ENCODE results near the gene TRUB1.

The TRUB1 gene

DNA sequence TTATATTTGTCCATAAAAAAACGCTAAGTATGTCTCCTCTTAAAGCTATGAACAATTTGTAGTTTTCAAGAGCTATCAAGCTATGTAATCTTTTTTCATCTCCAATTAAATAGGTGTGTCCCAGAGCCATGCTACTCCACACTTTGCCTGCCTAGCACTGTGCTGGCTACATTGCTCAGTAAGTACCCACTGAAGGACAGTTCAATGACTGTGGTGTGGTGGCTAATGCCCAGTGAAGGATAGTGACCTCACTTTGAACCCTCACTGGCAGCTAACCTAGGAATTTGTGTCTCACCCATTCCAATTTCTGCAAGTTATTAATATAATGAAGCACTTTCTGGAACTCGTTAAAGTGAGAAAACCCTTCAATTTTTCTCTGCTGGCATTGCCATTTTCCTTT lies 14.4 kb upstream of the TRUB1 start:
- Histone ChIP-seq H3K27ac (ENCODE audit: insufficient read depth in 1 of 2, low read depth in 1 of 2, low read length in 2 of 2, poor library complexity in 1 of 2, severe bottlenecking in 2 of 2) (no peak overlapping the region), H3K27me3 (replicated peaks in 2 of 5; ENCODE audit: control insufficient read depth in 4 of 5, insufficient read depth in 5 of 5, low read length in 4 of 5) (peaks cover 0 to 3% (median 0%) of the 10 kb centered on the region in 5 experiments), H3K4me1 (ENCODE audit: control extremely low read depth in 1 of 4, control insufficient read depth in 4 of 4, insufficient read depth in 4 of 4, low read length in 3 of 4) (no peaks in the 10 kb centered on the region), H3K36me3 (ENCODE audit: control insufficient read depth in 4 of 4, insufficient read depth in 4 of 4, low read length in 3 of 4) (no peaks in the 10 kb centered on the region), H3K9me3 (ENCODE audit: control extremely low read depth in 1 of 5, control insufficient read depth in 4 of 5, insufficient read depth in 2 of 5, low read depth in 1 of 5, low read length in 4 of 5) (no peaks in the 10 kb centered on the region), H3K4me3 (ENCODE audit: control insufficient read depth in 1 of 7, extremely low read depth in 1 of 7, insufficient read depth in 4 of 7, low read depth in 2 of 7, low read length in 6 of 7) (no peak overlapping the region)
- POLR2A ChIA-PET = no interaction called here
- 82% methylated on average over 2 of the region's 2 CpGs for WGBS (ENCODE audit: insufficient coverage)
- CTCF ChIA-PET = interaction anchor here (0.6 to 2.2 kb wide), 3 partner anchors 11 to 174 kb away, joined by 3 to 7 read pairs (median 6); no protein-coding TSS in a partner anchor
- no peak for DNase-seq

DNA sequence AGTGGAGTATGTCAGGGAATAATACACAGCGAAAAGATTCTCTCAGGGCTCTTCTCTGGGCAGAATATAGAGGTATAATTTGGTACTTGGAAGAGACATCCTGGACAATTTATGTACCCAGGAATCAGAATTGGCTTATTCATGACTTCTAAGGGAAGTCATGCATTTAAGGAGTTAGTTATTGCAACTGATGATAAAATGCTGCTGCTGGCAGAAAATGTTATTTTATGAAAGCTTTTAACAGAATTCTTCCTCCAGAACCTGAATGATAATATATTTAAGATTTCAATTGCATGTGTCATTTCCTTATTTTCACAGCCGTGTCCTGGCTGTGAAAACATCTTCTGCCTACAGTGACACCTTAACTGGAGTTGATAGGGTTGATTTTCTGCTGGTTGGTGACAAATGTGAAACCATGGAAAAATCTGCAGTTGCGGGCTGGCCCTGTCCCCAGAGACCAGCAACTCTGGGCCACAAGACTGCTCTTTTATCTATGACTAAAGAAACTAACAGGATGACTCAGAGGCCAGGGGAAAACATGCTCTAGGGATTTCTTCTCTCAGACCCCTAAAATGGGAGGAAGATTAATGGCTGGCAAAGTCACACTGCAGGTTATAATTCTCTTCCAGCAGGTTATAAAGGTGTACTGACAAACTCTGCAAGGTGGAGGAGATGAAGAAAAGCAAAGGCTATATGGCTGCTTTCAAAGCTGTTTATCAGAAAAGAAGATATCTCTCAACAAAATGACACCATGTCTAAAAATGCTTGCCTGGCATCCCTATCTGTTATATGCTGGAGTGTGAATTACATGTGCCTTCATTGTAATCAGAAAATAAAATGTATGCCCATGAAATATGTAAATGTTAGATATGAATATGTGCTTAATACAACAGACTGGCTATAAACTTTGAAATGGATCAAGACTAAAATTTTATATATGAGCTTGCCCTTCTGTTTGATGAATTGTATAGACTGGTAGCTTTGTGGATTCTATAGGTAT lies 12.1 kb upstream of the TRUB1 start:
- no peaks in the 10 kb centered on the region for H3K36me3 ChIP-seq (ENCODE audit: control insufficient read depth in 4 of 4, insufficient read depth in 4 of 4, low read length in 3 of 4)
- DNase-seq = peak; percentile 8 to 64 (median 43)

DNA sequence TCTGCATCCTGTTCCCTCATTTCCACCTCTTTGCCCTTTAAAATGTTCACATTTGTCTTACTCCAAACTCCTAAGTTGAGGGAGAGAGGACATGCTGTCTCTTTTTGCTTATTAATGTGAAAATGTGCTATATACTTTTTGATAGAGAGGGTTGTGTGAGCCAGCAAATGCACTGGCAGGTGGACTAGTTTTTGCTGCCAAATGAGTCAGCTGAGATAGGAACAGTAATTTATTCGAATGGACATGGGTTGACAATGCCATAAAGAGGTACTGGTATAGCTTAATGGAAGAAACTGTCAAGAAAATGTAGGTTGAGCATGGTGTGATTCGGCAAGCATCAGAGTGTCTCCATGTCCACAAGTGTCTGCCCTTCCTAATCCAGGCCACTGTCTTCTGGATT lies 9.2 kb upstream of the TRUB1 start:
- H3K36me3 ChIP-seq (ENCODE audit: control insufficient read depth in 4 of 4, insufficient read depth in 4 of 4, low read length in 3 of 4) = no peaks in the 10 kb centered on the region
- H3K4me3 ChIP-seq (ENCODE audit: control insufficient read depth in 1 of 7, extremely low read depth in 1 of 7, insufficient read depth in 4 of 7, low read depth in 2 of 7, low read length in 6 of 7) = no peak overlapping the region
- H3K9me3 ChIP-seq (ENCODE audit: control extremely low read depth in 1 of 5, control insufficient read depth in 4 of 5, insufficient read depth in 2 of 5, low read depth in 1 of 5, low read length in 4 of 5) = peaks cover 0 to 8% (median 4%) of the 10 kb centered on the region in 5 experiments
- WGBS (ENCODE audit: insufficient coverage) = 86% methylated on average over 1 of the region's 2 CpGs
- H3K4me1 ChIP-seq (ENCODE audit: control extremely low read depth in 1 of 4, control insufficient read depth in 4 of 4, insufficient read depth in 4 of 4, low read length in 3 of 4) = no peaks in the 10 kb centered on the region
- H3K27me3 ChIP-seq (replicated peaks in 2 of 5; ENCODE audit: control insufficient read depth in 4 of 5, insufficient read depth in 5 of 5, low read length in 4 of 5) = peaks cover 0 to 3% (median 0%) of the 10 kb centered on the region in 5 experiments
- H3K27ac ChIP-seq (ENCODE audit: insufficient read depth in 1 of 2, low read depth in 1 of 2, low read length in 2 of 2, poor library complexity in 1 of 2, severe bottlenecking in 2 of 2) = no peak overlapping the region
- DNase-seq = no peak
- ChIA-PET POLR2A (no interaction called here), CTCF (no interaction called here)

More for the DNA sequence above, 12.1 kb upstream of the TRUB1 start:
- 87% methylated on average over 3 of the region's 3 CpGs for WGBS (ENCODE audit: insufficient coverage)
- Histone ChIP-seq H3K27me3 (replicated peaks in 2 of 5; ENCODE audit: control insufficient read depth in 4 of 5, insufficient read depth in 5 of 5, low read length in 4 of 5) (peaks cover 0 to 3% (median 0%) of the 10 kb centered on the region in 5 experiments), H3K27ac (ENCODE audit: insufficient read depth in 1 of 2, low read depth in 1 of 2, low read length in 2 of 2, poor library complexity in 1 of 2, severe bottlenecking in 2 of 2) (no peak overlapping the region), H3K4me1 (ENCODE audit: control extremely low read depth in 1 of 4, control insufficient read depth in 4 of 4, insufficient read depth in 4 of 4, low read length in 3 of 4) (no peaks in the 10 kb centered on the region), H3K9me3 (ENCODE audit: control extremely low read depth in 1 of 5, control insufficient read depth in 4 of 5, insufficient read depth in 2 of 5, low read depth in 1 of 5, low read length in 4 of 5) (no peaks in the 10 kb centered on the region), H3K4me3 (ENCODE audit: control insufficient read depth in 1 of 7, extremely low read depth in 1 of 7, insufficient read depth in 4 of 7, low read depth in 2 of 7, low read length in 6 of 7) (no peak overlapping the region)
- ChIA-PET CTCF (interaction anchor here (0.9 to 1.4 kb wide), 2 partner anchors 9 to 12 kb away, joined by 3 read pairs; no protein-coding TSS in a partner anchor), POLR2A (no interaction called here)

DNA sequence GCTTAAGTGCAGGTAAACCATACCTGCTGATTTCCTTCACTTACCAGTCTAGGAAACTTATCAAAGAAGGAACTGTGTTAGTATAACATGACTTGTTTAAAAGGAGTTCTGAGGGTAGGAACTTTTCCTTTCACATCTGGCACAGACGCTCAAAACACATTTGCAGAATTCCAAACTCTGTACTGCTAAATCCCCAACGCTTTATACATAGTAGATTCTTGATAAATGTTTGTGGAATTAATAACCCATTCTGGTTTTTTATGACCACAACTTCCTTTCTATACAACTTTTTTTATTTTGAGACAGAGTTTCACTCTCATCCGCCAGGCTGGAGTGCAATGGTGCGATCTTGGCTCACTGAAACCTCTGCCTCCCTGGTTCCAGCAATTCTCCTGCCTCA lies 7.7 kb upstream of the TRUB1 start:
- Histone ChIP-seq H3K4me3 (ENCODE audit: control insufficient read depth in 1 of 7, extremely low read depth in 1 of 7, insufficient read depth in 4 of 7, low read depth in 2 of 7, low read length in 6 of 7) (no peak overlapping the region), H3K27me3 (replicated peaks in 2 of 5; ENCODE audit: control insufficient read depth in 4 of 5, insufficient read depth in 5 of 5, low read length in 4 of 5) (peaks cover 0 to 3% (median 0%) of the 10 kb centered on the region in 5 experiments), H3K4me1 (ENCODE audit: control extremely low read depth in 1 of 4, control insufficient read depth in 4 of 4, insufficient read depth in 4 of 4, low read length in 3 of 4) (no peaks in the 10 kb centered on the region), H3K27ac (ENCODE audit: insufficient read depth in 1 of 2, low read depth in 1 of 2, low read length in 2 of 2, poor library complexity in 1 of 2, severe bottlenecking in 2 of 2) (no peak overlapping the region), H3K36me3 (ENCODE audit: control insufficient read depth in 4 of 4, insufficient read depth in 4 of 4, low read length in 3 of 4) (no peaks in the 10 kb centered on the region), H3K9me3 (ENCODE audit: control extremely low read depth in 1 of 5, control insufficient read depth in 4 of 5, insufficient read depth in 2 of 5, low read depth in 1 of 5, low read length in 4 of 5) (peaks cover 0 to 8% (median 4%) of the 10 kb centered on the region in 5 experiments)
- POLR2A ChIA-PET = no interaction called here
- CTCF ChIA-PET = no interaction called here
- DNase-seq = no peak
- 86% methylated on average over 2 of the region's 4 CpGs for WGBS (ENCODE audit: insufficient coverage)

DNA sequence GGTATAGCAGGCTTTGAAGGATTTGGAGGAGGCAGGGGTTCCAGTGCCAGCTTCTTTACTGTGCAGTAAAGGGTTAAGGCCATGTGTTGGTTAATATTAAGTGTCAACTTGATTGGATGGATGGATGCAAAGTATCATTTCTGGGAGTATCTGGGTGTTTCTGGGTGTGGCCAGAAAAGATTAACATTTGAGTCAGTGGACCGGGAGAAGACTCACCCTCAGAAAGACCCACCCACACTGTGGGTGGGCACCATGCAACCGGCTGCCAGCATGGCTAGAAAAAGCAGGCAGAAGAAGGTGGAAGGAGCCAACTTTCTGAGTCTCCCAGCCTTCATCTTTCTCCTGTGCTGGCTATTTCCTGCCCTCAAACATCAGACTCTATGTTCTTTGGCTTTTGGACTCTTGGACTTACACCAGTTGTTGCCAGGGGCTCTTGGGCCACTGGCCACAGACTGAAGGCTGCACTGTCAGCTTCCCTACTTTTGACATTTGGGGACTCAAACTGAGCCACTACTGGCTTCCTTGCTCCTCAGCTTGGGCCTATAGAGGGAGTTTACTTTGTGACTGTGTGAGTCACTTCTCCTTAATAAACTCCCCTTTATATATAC lies 6.8 kb upstream of the TRUB1 start:
- Histone ChIP-seq H3K27ac (ENCODE audit: insufficient read depth in 1 of 2, low read depth in 1 of 2, low read length in 2 of 2, poor library complexity in 1 of 2, severe bottlenecking in 2 of 2) (no peak overlapping the region), H3K4me1 (ENCODE audit: control extremely low read depth in 1 of 4, control insufficient read depth in 4 of 4, insufficient read depth in 4 of 4, low read length in 3 of 4) (no peaks in the 10 kb centered on the region), H3K9me3 (ENCODE audit: control extremely low read depth in 1 of 5, control insufficient read depth in 4 of 5, insufficient read depth in 2 of 5, low read depth in 1 of 5, low read length in 4 of 5) (peaks cover 0 to 8% (median 4%) of the 10 kb centered on the region in 5 experiments), H3K36me3 (ENCODE audit: control insufficient read depth in 4 of 4, insufficient read depth in 4 of 4, low read length in 3 of 4) (no peaks in the 10 kb centered on the region), H3K27me3 (replicated peaks in 2 of 5; ENCODE audit: control insufficient read depth in 4 of 5, insufficient read depth in 5 of 5, low read length in 4 of 5) (no peaks in the 10 kb centered on the region), H3K4me3 (ENCODE audit: control insufficient read depth in 1 of 7, extremely low read depth in 1 of 7, insufficient read depth in 4 of 7, low read depth in 2 of 7, low read length in 6 of 7) (no peak overlapping the region)
- ChIA-PET CTCF (no interaction called here), POLR2A (no interaction called here)
- DNase-seq = no peak
- WGBS (ENCODE audit: insufficient coverage) = 100% methylated on average over 2 of the region's 2 CpGs

DNA sequence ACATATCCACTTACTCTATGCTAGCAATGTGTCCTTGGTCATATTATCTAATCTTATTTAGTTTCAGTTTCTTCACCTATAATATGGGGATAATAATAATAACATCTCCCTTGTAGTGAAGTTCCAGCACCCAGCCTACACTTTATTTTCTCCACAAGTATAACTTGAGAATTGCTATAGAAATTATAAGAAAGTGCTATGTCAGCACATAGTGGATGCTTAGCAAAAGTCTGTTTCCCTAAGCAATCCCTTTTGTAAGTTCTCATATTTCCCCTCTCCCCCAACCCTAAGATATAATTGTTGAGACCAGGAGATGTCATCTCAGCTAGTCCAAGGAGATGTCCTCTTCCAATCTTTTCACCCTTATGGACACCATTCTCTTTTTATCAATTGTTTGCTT lies 5.8 kb upstream of the TRUB1 start:
- Histone ChIP-seq H3K27ac (ENCODE audit: insufficient read depth in 1 of 2, low read depth in 1 of 2, low read length in 2 of 2, poor library complexity in 1 of 2, severe bottlenecking in 2 of 2) (no peak overlapping the region), H3K27me3 (replicated peaks in 2 of 5; ENCODE audit: control insufficient read depth in 4 of 5, insufficient read depth in 5 of 5, low read length in 4 of 5) (no peaks in the 10 kb centered on the region), H3K36me3 (ENCODE audit: control insufficient read depth in 4 of 4, insufficient read depth in 4 of 4, low read length in 3 of 4) (no peaks in the 10 kb centered on the region), H3K4me3 (ENCODE audit: control insufficient read depth in 1 of 7, extremely low read depth in 1 of 7, insufficient read depth in 4 of 7, low read depth in 2 of 7, low read length in 6 of 7) (no peak overlapping the region), H3K9me3 (ENCODE audit: control extremely low read depth in 1 of 5, control insufficient read depth in 4 of 5, insufficient read depth in 2 of 5, low read depth in 1 of 5, low read length in 4 of 5) (peaks cover 0 to 8% (median 4%) of the 10 kb centered on the region in 5 experiments), H3K4me1 (ENCODE audit: control extremely low read depth in 1 of 4, control insufficient read depth in 4 of 4, insufficient read depth in 4 of 4, low read length in 3 of 4) (no peaks in the 10 kb centered on the region)
- no peak for DNase-seq
- POLR2A ChIA-PET = no interaction called here
- CTCF ChIA-PET = no interaction called here

DNA sequence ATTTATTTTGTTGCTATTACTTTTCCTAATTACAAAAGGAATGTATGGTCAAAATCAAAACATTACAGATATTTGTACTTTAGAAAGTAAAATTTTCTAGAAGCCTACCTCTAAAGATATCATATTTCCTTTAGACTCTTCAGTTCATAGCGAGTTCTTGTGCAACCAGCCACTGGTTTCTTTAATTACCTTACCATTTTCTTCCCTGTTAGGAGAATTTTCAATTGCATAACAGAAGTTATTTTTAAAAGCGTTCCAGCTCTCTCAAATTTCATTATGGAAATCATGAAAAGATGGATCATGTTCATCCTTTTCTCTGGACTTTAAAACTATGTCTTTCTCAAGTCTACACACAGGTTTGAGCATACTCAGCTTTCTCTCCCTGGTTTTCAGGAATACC lies 5.0 kb upstream of the TRUB1 start:
- Histone ChIP-seq H3K36me3 (ENCODE audit: control insufficient read depth in 4 of 4, insufficient read depth in 4 of 4, low read length in 3 of 4) (no peaks in the 10 kb centered on the region), H3K4me3 (ENCODE audit: control insufficient read depth in 1 of 7, extremely low read depth in 1 of 7, insufficient read depth in 4 of 7, low read depth in 2 of 7, low read length in 6 of 7) (no peak overlapping the region), H3K4me1 (ENCODE audit: control extremely low read depth in 1 of 4, control insufficient read depth in 4 of 4, insufficient read depth in 4 of 4, low read length in 3 of 4) (no peaks in the 10 kb centered on the region), H3K27me3 (replicated peaks in 2 of 5; ENCODE audit: control insufficient read depth in 4 of 5, insufficient read depth in 5 of 5, low read length in 4 of 5) (no peaks in the 10 kb centered on the region), H3K27ac (ENCODE audit: insufficient read depth in 1 of 2, low read depth in 1 of 2, low read length in 2 of 2, poor library complexity in 1 of 2, severe bottlenecking in 2 of 2) (no peak overlapping the region), H3K9me3 (ENCODE audit: control extremely low read depth in 1 of 5, control insufficient read depth in 4 of 5, insufficient read depth in 2 of 5, low read depth in 1 of 5, low read length in 4 of 5) (peaks cover 0 to 8% (median 4%) of the 10 kb centered on the region in 5 experiments)
- DNase-seq = no peak
- ChIA-PET CTCF (no interaction called here), POLR2A (no interaction called here)
- 83% methylated on average over 1 of the region's 2 CpGs for WGBS (ENCODE audit: insufficient coverage)

Data from common myeloid progenitor, CD34-positive (primary cell).